NCI-H1436 treated with DMSO at 0.1 percent for 48 hours (cell line): ENCODE measurements around the gene PARK7.
"Not testable (repeated sequence)": the region's sequence is repeated elsewhere in the genome, so short reads cannot be mapped to it uniquely, and the experiment has no call there.

Experiments
- DNase-seq: peaks from one replicate; lab custom pipeline; 2025; lab: John Stamatoyannopoulos, UW

PARK7 gene

DNA sequence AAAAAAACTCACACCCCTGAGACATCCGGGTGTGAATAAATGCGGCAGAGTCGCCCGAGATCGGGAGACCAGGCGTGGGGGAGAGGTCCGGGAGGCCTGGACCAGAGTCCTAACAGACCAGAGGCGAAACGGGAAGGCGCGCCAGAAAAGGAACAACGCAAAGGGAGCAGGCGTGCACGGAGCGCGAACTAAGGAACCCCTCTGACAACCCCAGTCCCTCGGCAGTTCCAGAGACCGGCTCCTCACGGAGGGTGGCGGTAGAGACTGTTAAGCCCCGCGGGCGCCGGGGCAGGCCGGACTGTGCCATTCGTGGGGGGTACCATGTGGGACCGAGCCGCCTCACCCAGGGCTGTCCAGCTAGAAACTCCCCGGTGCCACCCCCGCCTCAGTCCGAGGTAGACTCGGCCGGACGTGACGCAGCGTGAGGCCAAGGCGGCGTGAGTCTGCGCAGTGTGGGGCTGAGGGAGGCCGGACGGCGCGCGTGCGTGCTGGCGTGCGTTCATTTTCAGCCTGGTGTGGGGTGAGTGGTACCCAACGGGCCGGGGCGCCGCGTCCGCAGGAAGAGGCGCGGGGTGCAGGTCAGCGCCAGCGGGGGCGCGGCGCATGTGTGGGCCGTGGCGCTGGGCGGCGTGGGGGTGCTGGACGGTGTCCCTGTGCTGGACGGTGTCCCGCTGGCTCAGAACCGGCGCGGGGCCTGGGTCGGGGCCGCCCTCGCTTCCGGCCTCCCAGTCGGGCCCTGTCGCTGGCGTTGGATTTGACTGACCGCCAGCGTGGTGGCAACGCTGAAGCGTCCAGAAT is at the start of gene PARK7:
Gene PARK7, plus strand, starts transcription at position 496 of the 798 bp plus-strand sequence. CDS start 1,075 bp downstream, outside the sequence.
- peak; percentile 86 for DNase-seq

DNA sequence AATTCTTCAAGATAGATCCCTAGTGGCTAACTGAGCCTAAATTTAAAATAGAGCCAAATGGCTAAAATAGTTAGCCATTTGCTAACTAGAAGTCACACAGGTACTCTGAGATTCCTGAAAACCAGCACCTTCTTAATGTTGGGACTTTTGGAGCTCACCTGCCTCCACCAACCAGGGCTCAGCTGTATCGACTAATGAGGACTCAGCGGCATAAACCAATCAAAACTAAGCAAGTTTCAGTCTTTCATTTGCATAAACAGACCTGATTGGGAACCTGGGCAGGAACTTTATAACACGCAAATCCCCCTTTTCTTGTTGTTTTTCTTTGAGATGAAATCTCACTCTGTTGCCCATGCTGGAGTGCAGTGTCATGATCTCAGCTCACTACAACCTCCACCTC is 49.4 kb upstream of the PARK7 start:
- no peak for DNase-seq

DNA sequence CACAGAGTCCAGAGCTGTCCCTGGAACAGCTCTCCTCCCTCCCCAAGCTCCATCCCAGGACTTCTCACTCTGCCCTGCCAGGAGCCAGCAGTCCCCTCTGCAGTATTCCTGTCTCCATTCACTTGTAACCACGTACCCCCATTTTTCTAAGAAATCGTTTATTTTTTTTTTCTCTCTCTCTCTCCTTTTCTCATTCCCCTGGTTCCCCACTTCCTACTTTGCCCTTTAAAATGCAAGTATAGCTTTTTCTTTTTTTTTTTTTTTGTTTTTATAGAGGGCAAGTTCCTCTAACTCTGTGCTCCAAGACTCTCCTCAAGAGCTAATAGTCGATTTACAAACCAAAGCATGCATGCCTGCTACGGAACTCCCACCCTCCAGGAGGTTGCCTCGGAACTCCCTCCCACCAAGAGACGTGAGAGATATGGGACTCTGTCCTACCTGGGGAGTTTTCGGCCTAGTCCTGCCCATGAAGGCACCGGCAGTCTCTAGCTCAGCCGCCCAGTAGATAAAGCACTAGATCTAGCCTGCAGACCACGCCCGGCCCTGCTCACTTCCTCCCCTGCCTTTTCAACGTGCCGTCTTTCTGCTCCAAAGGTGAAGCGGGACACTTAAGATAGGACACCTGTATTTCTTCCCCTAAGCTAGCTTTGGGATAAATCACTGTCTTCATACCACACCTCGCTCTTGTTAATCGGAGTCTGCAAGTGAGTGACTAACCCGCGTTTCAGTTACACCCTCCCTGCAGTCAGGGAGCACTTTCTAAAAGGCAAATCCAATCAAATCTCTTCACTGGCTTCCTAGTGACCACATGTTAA is 48.6 kb upstream of the PARK7 start:
- DNase-seq: no peak

DNA sequence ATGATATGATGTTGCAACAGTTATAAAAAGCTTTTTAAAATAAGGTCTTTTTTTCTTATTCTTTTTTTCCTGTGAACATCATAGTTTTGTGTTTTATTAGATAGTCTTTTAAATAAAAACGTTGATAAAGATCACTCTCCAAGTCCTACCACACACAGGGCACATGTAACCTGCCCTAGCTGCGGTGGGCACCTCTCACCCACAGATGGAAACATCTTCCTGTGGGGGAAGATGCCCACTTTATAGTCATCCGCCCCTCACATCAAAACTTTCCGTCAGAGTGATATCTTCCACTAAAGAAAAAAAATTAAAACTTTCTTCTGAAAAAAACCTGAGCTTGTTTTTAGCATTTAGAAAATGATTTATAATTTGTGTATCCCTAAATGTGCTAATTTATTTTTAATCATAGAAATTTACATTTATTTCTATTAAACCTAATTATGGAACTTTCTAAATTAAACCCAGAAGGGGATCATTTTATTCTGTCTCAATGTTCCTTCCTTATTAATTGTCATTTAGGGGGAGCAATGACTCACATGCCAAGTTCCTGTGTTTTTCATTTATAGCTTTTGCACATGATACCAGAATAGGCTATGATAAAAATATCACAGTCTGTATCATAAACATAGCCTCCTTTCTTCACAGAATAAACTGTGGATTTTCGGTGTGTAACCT is 45.5 kb upstream of the PARK7 start:
- no peak for DNase-seq

DNA sequence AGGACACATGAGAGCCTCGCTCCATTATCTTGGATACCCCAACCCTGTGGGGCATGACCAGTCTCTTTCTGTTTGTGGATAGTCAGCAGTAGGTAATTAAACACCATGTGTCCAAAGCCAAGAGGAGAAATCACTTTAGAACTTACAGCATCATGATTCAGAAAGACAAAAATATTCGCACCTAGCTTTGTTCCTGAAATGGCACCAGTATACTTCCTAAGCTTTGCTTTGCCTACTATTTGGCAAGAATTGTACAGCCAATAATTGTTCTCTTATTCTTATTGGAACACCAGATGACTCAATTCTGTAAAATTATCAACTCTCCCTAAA is 45.0 kb upstream of the PARK7 start:
- no peak for DNase-seq

DNA sequence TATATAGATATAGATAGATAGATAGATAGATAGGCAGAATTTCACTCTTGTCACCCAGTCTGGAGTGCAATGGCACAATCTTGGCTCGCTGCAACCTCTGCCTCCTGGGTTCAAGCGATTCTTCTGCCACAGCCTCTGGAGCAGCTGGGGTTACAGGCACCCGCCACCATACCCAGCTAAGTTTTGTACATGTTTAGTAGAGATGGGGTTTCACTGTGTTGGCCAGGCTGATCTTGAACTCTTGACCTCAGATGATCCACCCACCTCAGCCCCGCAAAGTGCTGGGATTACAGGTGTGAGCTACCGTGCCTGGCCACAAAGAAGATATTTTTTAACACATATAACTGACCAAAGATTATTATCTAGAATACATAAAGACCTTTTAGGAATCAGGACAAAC is 43.5 kb upstream of the PARK7 start:
- not testable (repeated sequence) for DNase-seq

DNA sequence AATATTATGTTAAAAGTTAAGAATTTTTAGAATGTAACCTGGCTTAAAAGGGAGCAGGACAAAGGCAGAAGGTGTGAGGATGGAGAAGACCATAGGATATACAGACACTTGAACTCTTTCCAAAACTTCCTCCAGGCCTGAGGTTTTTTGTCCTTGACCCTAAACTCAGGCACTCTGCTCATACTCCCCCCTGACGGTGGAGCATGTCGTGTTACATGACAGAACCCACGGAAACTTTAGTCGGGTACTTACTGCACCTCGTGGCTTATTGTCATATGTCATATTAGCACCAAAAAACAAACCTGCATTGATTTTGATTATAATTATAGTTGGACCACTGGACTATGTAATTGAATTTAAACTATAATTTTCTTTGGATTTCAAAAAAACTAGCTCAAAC is 41.6 kb upstream of the PARK7 start:
- no peak for DNase-seq

DNA sequence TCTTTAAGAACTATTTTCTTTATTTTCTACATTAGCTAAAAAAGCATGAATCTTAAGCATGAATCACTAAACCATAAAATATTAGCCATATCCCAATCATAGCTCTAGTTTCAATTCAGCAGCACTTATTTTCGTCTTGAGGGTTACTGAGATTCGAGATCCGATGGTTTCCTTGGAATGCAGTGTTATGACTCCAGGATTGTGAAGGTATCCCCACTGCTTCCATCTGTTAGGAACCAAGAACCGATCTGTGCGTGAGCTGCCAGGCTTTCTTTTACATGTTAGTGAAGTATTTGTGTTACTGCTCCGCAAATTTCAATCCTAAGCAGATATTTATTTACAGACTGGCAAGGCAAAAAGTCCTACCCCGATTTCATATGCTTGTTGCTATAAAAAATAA is 39.7 kb upstream of the PARK7 start:
- DNase-seq: no peak

DNA sequence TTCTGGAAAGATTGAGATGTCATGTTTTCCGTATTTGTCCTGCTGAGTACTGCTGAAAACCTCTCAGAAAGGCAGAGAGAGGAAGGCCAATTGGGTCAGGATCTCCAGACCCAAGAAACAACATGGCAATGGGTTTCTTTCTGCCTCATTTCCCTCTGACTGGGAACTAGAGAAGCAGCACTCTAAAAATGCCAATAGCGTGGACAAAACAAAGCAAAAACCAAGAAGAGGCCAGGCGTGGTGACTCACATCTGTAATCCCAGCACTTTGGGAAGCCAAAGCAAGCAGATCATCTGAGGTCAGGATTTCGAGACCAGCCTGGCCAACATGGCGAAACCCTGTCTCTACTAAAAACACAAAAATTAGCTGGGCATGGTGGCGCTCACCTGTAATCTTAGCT is 39.2 kb upstream of the PARK7 start:
- no peak for DNase-seq

DNA sequence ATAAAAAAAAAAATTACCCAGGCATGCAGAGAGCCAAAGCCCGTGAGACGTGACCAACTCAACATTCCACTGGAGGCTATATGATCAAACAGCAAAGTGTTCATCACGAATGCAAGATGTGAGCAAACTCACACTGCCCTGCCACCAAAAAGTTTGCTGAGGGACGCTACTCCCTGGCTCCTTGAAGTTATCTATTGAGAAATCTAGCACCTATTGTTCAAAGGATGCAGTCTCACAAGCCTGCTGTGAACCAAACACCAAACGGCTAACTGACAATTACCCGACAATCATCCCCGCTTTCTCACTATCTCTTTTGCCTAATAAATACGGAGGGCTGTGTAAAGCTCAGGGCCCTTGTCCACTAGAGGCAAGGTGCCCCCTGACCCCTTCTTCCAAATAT is 34.5 kb upstream of the PARK7 start:
- DNase-seq: not testable (repeated sequence)

DNA sequence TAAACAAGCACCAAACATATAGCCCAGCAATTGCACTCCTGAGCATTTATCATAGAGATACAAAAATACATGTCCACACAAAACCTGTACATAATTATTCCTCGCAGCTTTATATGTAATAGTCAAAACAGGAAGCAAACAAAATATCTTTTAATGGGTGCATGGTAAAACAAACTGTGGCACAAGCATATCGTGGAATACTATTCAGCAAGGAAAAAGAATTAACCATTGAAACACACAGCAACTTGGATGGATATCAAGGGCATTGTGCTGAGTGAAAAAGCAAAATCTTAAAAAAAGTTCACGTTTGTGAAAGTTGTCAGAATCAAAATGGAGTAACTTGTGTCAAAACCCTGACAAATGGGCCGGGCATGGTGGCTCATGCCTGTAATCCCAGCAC is 33.3 kb upstream of the PARK7 start:
- DNase-seq: no peak

DNA sequence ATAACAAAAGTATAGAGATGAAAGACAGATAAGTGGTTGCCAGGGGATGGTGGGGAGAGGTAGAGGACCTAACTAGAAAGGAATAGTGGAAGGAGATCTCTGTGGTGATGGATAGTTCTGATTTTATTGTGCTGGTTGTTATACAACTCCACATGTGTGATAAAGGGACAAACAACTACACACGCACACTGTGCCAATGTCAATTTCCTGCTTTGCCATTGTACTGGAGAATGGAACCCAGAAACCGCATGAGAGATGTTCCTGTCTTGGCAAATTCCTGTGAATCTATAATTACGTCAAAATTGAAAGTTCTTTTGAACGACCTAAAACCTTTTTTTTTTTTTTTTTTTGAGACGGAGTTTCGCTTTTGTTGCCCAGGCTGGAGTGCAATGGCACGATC is 31.9 kb upstream of the PARK7 start:
- no peak for DNase-seq

DNA sequence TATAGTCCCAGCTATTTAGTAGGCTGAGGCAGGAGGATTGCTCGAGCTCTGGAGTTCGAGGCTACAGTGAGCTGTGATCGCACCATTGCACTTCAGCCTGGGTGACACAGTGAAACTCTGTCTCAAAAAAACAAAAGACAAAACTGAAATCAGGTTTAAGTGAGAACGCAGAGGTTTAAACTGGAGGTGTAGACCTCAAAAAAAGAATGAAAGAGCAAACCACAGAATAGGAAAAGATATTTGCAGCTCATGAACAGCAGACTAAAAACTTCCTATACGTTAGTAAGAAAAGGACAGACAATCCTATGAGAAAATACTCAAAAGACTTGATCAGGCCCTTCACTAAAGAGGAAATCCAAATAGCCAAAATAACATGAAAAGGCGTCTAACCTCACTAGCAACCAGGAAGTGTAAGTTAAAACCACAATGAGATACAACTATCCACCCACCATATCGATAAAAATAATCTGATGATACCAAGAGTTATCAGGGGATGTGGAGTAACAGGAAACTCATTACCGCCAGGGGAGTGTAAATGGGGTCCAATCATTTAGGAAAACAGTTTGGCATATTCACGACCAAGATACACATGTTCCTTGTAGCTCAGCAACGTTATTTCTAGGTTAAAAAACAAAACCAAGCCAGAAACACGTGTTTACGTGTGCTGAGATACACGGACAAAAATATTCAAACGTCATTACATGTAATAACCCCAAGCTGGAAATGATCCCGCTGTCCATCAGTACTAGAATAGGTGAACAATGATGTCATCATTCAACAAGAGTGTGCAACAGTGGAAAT is 30.7 kb upstream of the PARK7 start:
- no peak for DNase-seq

DNA sequence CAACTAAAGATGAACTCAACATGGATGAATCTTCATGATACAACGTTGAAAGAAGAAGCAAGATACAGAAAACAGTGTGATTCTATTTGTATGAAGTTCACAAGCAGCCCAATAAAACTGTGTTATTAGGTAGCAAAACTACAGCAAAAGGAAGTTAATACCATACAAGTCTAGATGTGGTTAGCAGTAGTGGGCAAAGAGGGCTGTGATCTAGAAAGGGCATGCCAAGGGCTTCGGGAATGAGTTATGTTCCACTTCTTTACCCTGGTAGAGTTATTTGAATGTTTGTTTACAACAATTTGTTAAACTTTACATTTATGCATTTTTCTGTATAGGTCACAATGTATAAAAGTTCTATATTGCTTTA is 30.1 kb upstream of the PARK7 start:
- DNase-seq: no peak

DNA sequence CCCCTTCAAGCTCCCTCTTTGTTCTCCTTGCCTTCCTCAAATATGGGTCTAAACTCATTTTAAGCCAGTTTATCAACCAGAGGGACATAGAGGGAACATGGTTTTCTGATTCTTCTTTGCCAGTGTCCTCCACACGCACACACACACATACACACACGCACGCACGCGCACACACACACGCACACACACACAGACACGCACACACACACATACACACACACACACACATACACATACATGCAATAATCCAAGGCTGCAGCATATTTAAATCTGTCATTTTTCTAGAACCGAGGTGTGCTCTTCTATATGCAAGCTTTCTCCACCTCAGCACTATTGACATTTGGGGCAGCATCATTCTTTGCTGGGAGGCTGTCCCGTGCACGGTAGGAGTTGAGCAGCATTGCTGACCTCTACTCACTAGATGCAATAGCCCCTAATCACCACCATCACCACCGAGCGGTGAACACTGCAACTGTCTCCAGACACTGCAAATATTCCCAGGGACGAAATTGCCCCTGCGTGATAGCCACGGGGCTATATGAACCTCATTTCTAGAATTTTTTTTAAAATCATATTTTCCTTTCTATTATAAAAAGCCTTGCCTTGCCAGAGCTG is 28.9 kb upstream of the PARK7 start:
- DNase-seq: no peak

DNA sequence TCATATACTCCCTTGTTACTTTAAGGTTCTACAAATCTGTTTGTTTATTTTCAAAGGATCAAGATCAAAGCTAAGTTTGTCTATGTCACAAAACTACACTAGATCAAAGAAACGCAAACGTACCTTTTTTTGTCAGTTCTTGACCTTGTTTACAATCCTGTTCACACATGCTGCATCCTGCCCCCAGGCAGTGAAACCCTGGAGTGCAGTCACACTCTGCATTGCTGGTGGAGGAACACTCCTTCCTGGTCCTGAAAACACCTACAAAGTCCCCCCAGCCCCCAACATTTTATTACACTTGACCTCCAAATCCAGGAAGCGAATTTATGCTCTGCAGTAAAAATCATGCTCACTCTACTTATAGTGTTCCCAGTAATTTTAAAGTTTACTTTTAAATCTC is 23.4 kb upstream of the PARK7 start:
- no peak for DNase-seq

DNA sequence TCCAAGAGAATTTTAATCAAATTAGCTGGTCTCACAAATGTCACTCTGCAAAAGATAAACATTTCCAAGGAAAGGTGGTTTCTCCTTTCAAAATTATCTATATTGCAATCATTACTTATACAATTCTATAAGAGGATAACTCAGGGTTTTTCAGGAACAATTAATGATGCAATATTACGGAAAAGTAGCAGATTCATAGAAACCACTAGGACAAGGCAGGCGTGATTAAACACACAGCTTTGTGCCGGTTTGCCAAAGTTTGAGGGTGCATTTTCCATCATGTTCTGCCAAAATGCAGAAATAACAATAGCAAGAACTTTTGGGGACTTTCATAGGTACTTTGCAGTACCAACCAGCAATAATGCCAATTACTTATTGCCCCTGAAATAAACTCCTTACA is 21.5 kb upstream of the PARK7 start:
- no peak for DNase-seq

DNA sequence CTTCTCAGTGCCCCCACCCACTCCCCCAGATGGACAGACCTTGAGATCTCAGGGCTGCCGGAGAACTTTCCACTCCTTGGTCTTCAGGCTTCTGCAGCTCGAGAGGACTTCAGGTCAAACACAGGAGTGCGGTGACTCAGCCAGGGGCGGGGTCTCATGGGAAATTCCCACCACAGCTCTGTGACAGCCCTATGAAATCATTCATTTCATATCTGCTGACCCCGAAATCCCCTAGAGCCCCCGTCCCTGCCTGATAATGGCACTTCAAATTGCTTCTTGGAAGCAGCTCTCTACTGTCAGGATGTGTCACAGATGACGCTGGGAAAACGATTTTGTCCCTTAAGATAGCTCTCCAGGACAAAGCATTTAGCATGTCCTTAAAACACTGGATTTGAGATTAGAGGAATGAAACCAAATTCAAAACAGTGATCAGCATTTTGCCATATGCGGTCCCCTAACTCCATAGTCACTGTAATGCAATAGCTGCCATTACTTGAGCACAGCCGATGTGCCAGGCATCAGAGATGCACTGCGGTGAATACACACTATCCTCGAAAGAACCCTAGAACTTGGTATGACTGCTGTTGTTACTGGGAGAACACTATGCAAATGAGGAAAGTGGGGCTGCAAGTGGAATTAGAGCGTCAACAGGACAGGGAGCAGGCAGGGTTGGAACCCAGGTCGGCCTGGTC is 20.6 kb upstream of the PARK7 start, which contains the start of gene TNFRSF9:
Gene TNFRSF9, minus strand, starts transcription at position 95 of the 692 bp plus-strand sequence. CDS start 845 bp downstream, outside the sequence.
- DNase-seq: no peak

DNA sequence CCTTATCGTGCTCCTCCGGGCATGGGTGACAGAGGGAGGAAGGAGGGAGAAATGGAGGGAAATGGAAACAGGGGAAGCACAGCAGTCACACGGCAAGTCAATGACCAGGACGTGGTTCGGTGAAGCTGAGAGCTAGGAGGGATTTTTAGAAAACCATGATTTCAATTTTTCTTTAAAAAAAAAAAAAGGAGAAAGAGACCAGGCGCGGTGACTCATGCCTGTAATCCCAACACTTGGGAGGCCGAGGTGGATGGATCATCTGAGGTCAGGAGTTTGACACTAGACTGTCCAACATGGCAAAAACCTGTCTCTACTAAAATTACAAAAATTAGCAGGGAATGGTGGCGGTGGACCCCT is 20.1 kb upstream of the PARK7 start:
- DNase-seq: no peak

DNA sequence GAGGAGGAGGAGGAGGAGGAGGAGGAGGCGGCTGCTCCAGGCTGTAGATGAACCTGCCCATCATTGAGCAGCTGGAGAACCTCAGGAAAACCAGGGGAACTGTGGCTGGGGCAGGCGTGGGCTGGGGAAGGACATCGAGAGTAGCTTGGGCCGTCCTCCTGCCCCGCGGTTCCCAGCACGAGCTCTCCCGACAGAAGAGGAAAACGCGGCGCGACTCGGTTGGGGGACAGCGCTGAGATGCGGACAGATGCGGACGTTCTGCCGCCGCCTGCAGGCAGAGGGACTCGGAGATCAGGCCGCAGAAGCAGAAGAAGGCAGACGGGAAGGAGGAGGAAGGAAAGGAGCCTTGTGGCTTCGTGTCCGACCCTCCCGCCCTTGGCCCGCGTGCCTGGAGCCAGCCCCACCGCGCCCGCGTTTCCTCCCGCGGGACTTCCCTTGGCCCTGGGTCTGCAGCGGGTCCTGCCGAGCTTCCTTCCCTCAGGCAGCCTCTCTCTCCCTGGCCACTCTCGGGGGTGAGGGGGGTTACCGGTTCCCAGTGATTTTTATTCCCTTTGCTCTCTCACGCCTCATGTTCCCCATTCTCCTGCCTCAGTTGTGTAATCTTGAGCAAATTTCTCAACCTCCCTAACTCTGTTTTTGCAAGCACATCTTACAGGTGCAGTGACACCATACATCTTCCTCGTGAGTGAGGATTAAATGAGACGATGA is 19.1 kb upstream of the PARK7 start:
- DNase-seq: no peak
